Endothelial cell of umbilical vein (primary cell): Measurements from ENCODE around the gene SHLD2. TPM values are rescaled to one million over a fixed set of nuclear protein-coding genes. Genes with fewer than 3 reads are reported as not detected.

Source experiments
- BruUV-seq: library from RNA; stranded (reverse); fragments of 400-500 nt; replicated peaks from 2 replicates; lab custom pipeline; 2021; lab: Mats Ljungman, UMichigan
- CTCF ChIA-PET: fragments of 300-600, 350-600 bp; sonication (Branson Sonifier 250); formaldehyde crosslinking; loops from one replicate; lab custom pipeline; 2021; ENCODE audit warnings: antibody characterized with exemption, inconsistent platforms; lab: Charles Lee
- POLR2A ChIA-PET: fragments of 300-600, 350-600 bp; sonication (Branson Sonifier 250); formaldehyde crosslinking; loops from one replicate; lab custom pipeline; 2021; ENCODE audit warnings: antibody characterized with exemption, inconsistent platforms; lab: Charles Lee
- DNase-seq: peaks from one replicate; pipeline ENCODE4 v3.0.0-alpha.2; 2011; ENCODE audit warnings: low read depth, low spot score
- FAIRE-seq: peaks from 2 replicates; lab custom pipeline; 2011; peaks lifted over from hg19 to GRCh38; lab: Jason Lieb, UNC
- H2AFZ ChIP-seq: 2 replicates; pipeline ENCODE4 v1.6.0; 2012; ENCODE audit warnings: low read depth, low read length, control low read depth, inconsistent platforms
- H3K27ac ChIP-seq: 2 replicates; pipeline ENCODE4 v1.5.1; 2011; ENCODE audit warnings: low read depth, mild to moderate bottlenecking, control low read depth, low read length, moderate library complexity; ENCODE audit not compliant: insufficient read depth
- H3K27me3 ChIP-seq, 2 experiments: 2 replicates each; pipeline versions ENCODE4 v1.6.0 to v1.6.1; 2011; ENCODE audit warnings: low read length in 2 of 2, mixed read lengths in 1 of 2; ENCODE audit not compliant: control insufficient read depth in 2 of 2, insufficient read depth in 2 of 2
- H3K36me3 ChIP-seq, 2 experiments: 2 replicates in 1 of 2; 3 replicates in 1 of 2; pipeline ENCODE4 v1.5.1; 2011; ENCODE audit warnings: low read length in 2 of 2, mild to moderate bottlenecking in 1 of 2, moderate library complexity in 1 of 2; ENCODE audit not compliant: control insufficient read depth in 2 of 2, insufficient read depth in 2 of 2; ENCODE audit errors: extremely low read depth in 1 of 2
- H3K4me1 ChIP-seq: 3 replicates; pipeline ENCODE4 v1.5.1; 2011; ENCODE audit warnings: mild to moderate bottlenecking, low read length; ENCODE audit not compliant: control insufficient read depth, insufficient read depth; ENCODE audit errors: extremely low read depth
- H3K4me2 ChIP-seq: 2 replicates; pipeline ENCODE4 v1.6.1; 2011; ENCODE audit warnings: low read length, control low read depth, mixed read lengths; ENCODE audit not compliant: insufficient read depth
- H3K4me3 ChIP-seq, 3 experiments: fragments of 200-600 bp in 1 of 3; sonication (generic), shearing (Covaris generic) in 1 of 3; replicated peaks in 1 of 3; 2 replicates each; pipeline ENCODE4 v1.5.1; 2011 to 2016; ENCODE audit warnings: control low read depth in 3 of 3, low read length in 3 of 3, mild to moderate bottlenecking in 2 of 3, inconsistent platforms in 1 of 3, low read depth in 1 of 3, moderate library complexity in 1 of 3; ENCODE audit not compliant: insufficient read depth in 1 of 3
- H3K79me2 ChIP-seq: 2 replicates; pipeline ENCODE4 v1.6.0; 2012; ENCODE audit warnings: low read length, inconsistent platforms; ENCODE audit not compliant: control insufficient read depth, insufficient read depth
- H3K9ac ChIP-seq: replicated peaks from 2 replicates; pipeline ENCODE3; 2011; ENCODE audit warnings: low read length, control low read depth; ENCODE audit not compliant: insufficient read depth; ENCODE audit errors: extremely low read depth
- H3K9me1 ChIP-seq: replicated peaks from 3 replicates; pipeline ENCODE4 v1.6.0; 2011; ENCODE audit warnings: mild to moderate bottlenecking, low read length; ENCODE audit not compliant: control insufficient read depth, insufficient read depth; ENCODE audit errors: extremely low read depth
- H3K9me3 ChIP-seq: replicated peaks from 2 replicates; pipeline ENCODE4 v1.5.1; 2012; ENCODE audit warnings: low read length, inconsistent platforms; ENCODE audit not compliant: control insufficient read depth, insufficient read depth
- H4K20me1 ChIP-seq: replicated peaks from 2 replicates; pipeline ENCODE3; 2011; ENCODE audit warnings: mild to moderate bottlenecking, low read length; ENCODE audit not compliant: control insufficient read depth, insufficient read depth; ENCODE audit errors: extremely low read depth
- FOS ChIP-seq: IDR thresholded peaks from 2 replicates; pipeline ENCODE4 v1.6.1; 2011; ENCODE audit warnings: mild to moderate bottlenecking, low read length, moderate library complexity, borderline replicate concordance; ENCODE audit not compliant: insufficient read depth
- MYC ChIP-seq: IDR thresholded peaks from one replicate; pipeline ENCODE4 v1.6.1; 2011; ENCODE audit warnings: mild to moderate bottlenecking, low read depth, low read length
- POLR2AphosphoS5 ChIP-seq: IDR thresholded peaks from 2 replicates; pipeline ENCODE4 v1.6.1; 2012; ENCODE audit warnings: low read depth, mild to moderate bottlenecking, control low read depth, low read length, moderate library complexity; ENCODE audit not compliant: insufficient read depth
- dilution Hi-C: fragments of 300-500 bp; cut with MboI; formaldehyde crosslinking; loops from one replicate; pipeline ENCODE4 v1.15.0; 2019; ENCODE audit warnings: low sequenced_read_pairs; ENCODE audit not compliant: extremely low pct_ligation_motif_present
- intact Hi-C: fragments of 100-400 bp; cut with micrococcal nuclease; formaldehyde crosslinking; loops from one replicate; pipeline ENCODE4 v1.10.0; 2022
- polyA plus RNA-seq, 4 experiments: library from polyadenylated mRNA; depleted of rRNA in 3 of 4; stranded (reverse) in 3 of 4; unstranded in 1 of 4; fragments of >200 nt; gene quantifications; 2 replicates each; pipeline versions ENCODE4 v1.2.1 to v1.2.3, GENCODE V29; 2011 to 2012; ENCODE audit warnings: missing spikeins in 1 of 4
- total RNA-seq: library from RNA; stranded (reverse); gene quantifications from 2 replicates; pipeline ENCODE4 v1.2.3, GENCODE V29; 2021
- TF ChIP-seq, protein P1 (sequence below), 2 donors: IDR thresholded peaks; 1 replicate in 1 of 2; 2 replicates in 1 of 2; pipeline ENCODE4 v1.5.1; 2011; ENCODE audit warnings: low read length in 2 of 2, mild to moderate bottlenecking in 2 of 2, moderate library complexity in 2 of 2, control low read depth in 1 of 2, inconsistent platforms in 1 of 2, low read depth in 1 of 2; ENCODE audit not compliant: insufficient read depth in 1 of 2; ENCODE audit errors: extremely low read depth in 1 of 2
- TF ChIP-seq, protein P2 (sequence below): IDR thresholded peaks from 2 replicates; pipeline ENCODE4 v1.6.1; 2011; ENCODE audit not compliant: insufficient read depth, insufficient read length

The SHLD2 gene
- total and polyA plus RNA-seq, 2 donors (not counting 3 experiments of a cell fraction or from before 2014, with no cell fraction given), result 6.1 to 22.4 TPM

DNA sequence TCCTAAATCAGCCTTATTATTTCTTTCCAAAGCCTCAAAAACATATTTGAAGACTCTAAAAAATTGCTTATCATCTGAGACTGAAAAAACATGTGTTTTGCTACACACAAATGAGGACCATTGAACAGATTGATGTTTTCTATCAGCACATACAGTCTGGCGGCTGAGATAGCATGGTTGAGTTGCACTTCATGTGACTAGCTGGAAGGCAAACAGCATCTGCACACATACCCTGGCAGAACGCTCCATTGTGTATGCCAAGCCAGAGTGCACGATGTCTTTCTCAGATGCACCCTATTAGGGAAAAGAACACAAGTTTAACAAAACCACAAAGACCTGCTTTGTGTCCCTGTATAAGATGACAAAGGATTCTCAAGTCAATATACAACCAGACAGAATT lies 41.9 kb upstream of the SHLD2 start:
- Histone ChIP-seq H3K9ac (no peak overlapping the region), H4K20me1 (no peaks in the 10 kb centered on the region), H3K9me3 (no peaks in the 10 kb centered on the region), H3K27ac (no peak overlapping the region), H3K27me3 (no peaks in the 10 kb centered on the region), H3K4me1 (peaks cover 10% of the 10 kb centered on the region), H3K9me1 (no peaks in the 10 kb centered on the region), H2AFZ (no peak overlapping the region), H3K79me2 (no peaks in the 10 kb centered on the region), H3K4me3 (no peak overlapping the region), H3K36me3 (peaks cover 6 to 10% of the 10 kb centered on the region in 2 experiments), H3K4me2 (no peak overlapping the region)
- BruUV-seq, result no TSS peak
- ChIA-PET CTCF (interaction anchor here (1.6 kb wide), 1 partner anchor 15 kb away, joined by 3 read pairs; no protein-coding TSS in a partner anchor), POLR2A (no interaction called here)
- DNase-seq (no peak), FAIRE-seq (no peak)
- intact Hi-C loops, result no loop called here
- dilution Hi-C loops, result no loop called here
- TF ChIP-seq, protein P1, sequence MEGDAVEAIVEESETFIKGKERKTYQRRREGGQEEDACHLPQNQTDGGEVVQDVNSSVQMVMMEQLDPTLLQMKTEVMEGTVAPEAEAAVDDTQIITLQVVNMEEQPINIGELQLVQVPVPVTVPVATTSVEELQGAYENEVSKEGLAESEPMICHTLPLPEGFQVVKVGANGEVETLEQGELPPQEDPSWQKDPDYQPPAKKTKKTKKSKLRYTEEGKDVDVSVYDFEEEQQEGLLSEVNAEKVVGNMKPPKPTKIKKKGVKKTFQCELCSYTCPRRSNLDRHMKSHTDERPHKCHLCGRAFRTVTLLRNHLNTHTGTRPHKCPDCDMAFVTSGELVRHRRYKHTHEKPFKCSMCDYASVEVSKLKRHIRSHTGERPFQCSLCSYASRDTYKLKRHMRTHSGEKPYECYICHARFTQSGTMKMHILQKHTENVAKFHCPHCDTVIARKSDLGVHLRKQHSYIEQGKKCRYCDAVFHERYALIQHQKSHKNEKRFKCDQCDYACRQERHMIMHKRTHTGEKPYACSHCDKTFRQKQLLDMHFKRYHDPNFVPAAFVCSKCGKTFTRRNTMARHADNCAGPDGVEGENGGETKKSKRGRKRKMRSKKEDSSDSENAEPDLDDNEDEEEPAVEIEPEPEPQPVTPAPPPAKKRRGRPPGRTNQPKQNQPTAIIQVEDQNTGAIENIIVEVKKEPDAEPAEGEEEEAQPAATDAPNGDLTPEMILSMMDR (IDR thresholded peaks at IDR 0.05; ENCODE audit: extremely low read depth in 1 of 2, insufficient read depth in 1 of 2, low read depth in 1 of 2, low read length in 2 of 2), result no peak
- TF ChIP-seq, protein P2, sequence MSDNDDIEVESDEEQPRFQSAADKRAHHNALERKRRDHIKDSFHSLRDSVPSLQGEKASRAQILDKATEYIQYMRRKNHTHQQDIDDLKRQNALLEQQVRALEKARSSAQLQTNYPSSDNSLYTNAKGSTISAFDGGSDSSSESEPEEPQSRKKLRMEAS, result no peak
- TF ChIP-seq POLR2AphosphoS5 (no peak), MYC (no peak), FOS (no peak)
